Colonic mucosa (tissue), 4 donors: ENCODE measurements around the gene SENP7. TPM values are rescaled to one million over a fixed set of nuclear protein-coding genes. Genes with fewer than 3 reads are reported as not detected.

Experiments
- DNase-seq: peaks from one replicate; pipeline ENCODE4 v3.0.0-alpha.2; 2020
- H3K27ac ChIP-seq: fragments of 200-600 bp; one replicate; pipeline ENCODE4 v1.8.0; 2021
- H3K27me3 ChIP-seq: fragments of 200-600 bp; one replicate; pipeline ENCODE4 v1.8.0; 2021
- H3K36me3 ChIP-seq: fragments of 200-600 bp; one replicate; pipeline ENCODE4 v1.8.0; 2021
- H3K4me1 ChIP-seq: fragments of 200-600 bp; one replicate; pipeline ENCODE4 v1.8.0; 2021; ENCODE audit warnings: mild to moderate bottlenecking
- H3K4me3 ChIP-seq: fragments of 200-600 bp; one replicate; pipeline ENCODE4 v1.8.0; 2021
- H3K9ac ChIP-seq, 2 donors: one replicate each; pipeline ENCODE4 v1.7.0; 2013; ENCODE audit warnings: control low read depth in 2 of 2, low read depth in 2 of 2, low read length in 2 of 2
- H3K9me3 ChIP-seq: fragments of 200-600 bp; one replicate; pipeline ENCODE4 v1.8.0; 2021
- intact Hi-C: fragments of 100-400 bp; cut with DNase I; formaldehyde crosslinking; loops from one replicate; pipeline ENCODE4 v1.14.1; 2022
- total RNA-seq, 2 donors: library from RNA; stranded (reverse); fragmentation: NEBNext Ultra II Directional in 1 of 2; extraction: Animal tissue kit (Norgen Biotek cat#: 25700) in 1 of 2; gene quantifications; one replicate each; pipeline ENCODE4 v1.2.1, GENCODE V29; 2021
- TF ChIP-seq, protein P1 (sequence below): fragments of 200-600 bp; IDR thresholded peaks from one replicate; pipeline ENCODE4 v1.8.0; 2022; ENCODE audit warnings: antibody characterized with exemption, mild to moderate bottlenecking
- donor health status: healthy.
- donor health status: DM: no; HTN: no; CAD: no.
- donor health status: DM: no; HTN: no; CAD: no.

Gene SENP7
- total RNA-seq, 2 donors from 2014 or later, result 5.6 to 8.6 TPM

DNA sequence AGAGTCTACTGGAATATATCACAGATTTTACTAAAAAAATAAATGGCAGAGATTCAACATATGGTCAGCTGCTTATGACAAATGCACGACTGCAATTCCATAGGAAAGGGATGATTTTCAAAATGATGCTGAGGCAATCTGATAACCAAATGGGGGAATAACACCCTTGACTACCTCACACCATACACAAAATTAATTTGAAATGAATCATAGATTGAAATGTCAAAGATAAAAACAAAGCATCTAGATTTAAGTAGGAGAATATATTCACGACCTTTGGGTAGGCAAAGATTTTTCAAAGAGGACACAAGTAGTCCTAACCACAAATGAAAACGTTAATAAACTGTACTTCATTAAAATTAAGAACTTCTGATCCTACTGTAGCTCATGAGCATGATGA, 11.2 kb downstream of the SENP7 start:
- TF ChIP-seq, protein P1, sequence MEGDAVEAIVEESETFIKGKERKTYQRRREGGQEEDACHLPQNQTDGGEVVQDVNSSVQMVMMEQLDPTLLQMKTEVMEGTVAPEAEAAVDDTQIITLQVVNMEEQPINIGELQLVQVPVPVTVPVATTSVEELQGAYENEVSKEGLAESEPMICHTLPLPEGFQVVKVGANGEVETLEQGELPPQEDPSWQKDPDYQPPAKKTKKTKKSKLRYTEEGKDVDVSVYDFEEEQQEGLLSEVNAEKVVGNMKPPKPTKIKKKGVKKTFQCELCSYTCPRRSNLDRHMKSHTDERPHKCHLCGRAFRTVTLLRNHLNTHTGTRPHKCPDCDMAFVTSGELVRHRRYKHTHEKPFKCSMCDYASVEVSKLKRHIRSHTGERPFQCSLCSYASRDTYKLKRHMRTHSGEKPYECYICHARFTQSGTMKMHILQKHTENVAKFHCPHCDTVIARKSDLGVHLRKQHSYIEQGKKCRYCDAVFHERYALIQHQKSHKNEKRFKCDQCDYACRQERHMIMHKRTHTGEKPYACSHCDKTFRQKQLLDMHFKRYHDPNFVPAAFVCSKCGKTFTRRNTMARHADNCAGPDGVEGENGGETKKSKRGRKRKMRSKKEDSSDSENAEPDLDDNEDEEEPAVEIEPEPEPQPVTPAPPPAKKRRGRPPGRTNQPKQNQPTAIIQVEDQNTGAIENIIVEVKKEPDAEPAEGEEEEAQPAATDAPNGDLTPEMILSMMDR, result no peak
- no peaks in the 10 kb centered on the region for H3K9me3 ChIP-seq
- no peaks in the 10 kb centered on the region for H3K27me3 ChIP-seq
- H3K27ac ChIP-seq, result no peak overlapping the region
- no peak overlapping the region for H3K4me3 ChIP-seq
- DNase-seq, result no peak
- intact Hi-C loops, result no loop called here
- no peak overlapping the region for H3K9ac ChIP-seq
- H3K36me3 ChIP-seq, result no peaks in the 10 kb centered on the region
- H3K4me1 ChIP-seq, result no peaks in the 10 kb centered on the region

DNA sequence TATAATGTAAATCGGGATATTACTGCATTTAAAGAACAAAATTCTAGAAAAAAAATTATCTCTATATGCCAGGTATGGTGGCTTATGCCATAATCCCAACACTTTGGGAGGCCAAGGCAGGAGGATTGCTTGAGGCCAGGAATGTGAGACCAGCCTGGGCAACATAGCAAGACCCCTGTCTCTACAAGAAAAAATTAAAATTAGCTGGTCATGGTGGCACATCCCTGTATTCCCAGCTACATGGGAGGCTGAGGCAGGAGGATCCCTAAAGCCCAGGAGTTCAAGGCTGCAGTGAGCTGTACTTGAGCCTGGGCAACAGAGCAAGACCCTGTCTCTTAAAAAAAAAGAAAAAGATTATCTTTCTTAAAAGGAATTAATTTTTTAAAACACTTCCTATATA, 12.8 kb downstream of the SENP7 start:
- Histone ChIP-seq H3K27me3 (no peaks in the 10 kb centered on the region), H3K9me3 (no peaks in the 10 kb centered on the region), H3K27ac (no peak overlapping the region), H3K4me3 (no peak overlapping the region), H3K4me1 (no peaks in the 10 kb centered on the region), H3K36me3 (no peaks in the 10 kb centered on the region), H3K9ac (no peak overlapping the region)
- DNase-seq, result no peak
- TF ChIP-seq, protein P1, result no peak
- intact Hi-C loops, result no loop called here

DNA sequence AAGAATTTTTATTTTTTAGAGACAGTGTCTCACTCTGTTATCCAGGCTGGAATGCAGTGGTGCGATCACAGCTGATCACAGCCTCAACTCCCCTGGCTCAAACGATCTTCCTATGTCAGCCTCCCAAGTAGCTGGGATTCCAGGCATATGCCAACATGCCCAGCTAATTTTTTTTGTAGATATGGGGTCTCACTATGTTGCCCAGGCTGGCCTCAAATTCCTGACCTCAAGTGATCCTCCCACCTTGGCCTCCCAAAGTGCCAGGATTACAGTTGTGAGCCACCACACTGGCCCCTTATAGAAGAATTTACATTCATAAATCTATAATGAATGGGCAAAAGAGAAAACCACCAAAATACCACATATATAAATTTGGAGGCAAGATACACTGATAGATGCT, 15.2 kb downstream of the SENP7 start:
- Histone ChIP-seq H3K27ac (no peak overlapping the region), H3K4me3 (no peak overlapping the region), H3K4me1 (no peaks in the 10 kb centered on the region), H3K36me3 (no peaks in the 10 kb centered on the region), H3K9me3 (no peaks in the 10 kb centered on the region), H3K27me3 (no peaks in the 10 kb centered on the region), H3K9ac (no peak overlapping the region)
- TF ChIP-seq, protein P1, result no peak
- intact Hi-C loops, result no loop called here
- no peak for DNase-seq

DNA sequence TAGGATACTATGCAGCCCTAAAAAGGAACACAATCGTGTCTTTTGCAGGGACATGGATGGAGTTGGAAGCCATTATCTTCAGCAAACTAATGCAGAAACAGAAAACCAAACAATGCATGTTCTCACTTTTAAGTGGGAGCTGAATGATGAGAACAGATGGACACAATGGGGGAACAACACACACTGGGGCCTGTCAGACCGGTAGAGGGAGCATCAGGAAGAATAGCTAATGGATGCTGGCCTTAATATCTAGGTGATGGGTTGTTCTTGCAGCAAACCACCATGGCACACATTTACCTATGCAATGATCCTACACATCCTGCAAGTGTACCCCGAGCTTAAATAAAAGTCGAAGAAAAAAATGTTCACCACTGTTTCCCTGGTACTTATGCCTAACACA, 17.5 kb downstream of the SENP7 start:
- Histone ChIP-seq H3K9me3 (no peaks in the 10 kb centered on the region), H3K27ac (no peak overlapping the region), H3K27me3 (no peaks in the 10 kb centered on the region), H3K9ac (no peak overlapping the region), H3K4me3 (no peak overlapping the region), H3K36me3 (no peaks in the 10 kb centered on the region), H3K4me1 (no peaks in the 10 kb centered on the region)
- TF ChIP-seq, protein P1, result no peak
- intact Hi-C loops, result no loop called here
- DNase-seq, result no peak

DNA sequence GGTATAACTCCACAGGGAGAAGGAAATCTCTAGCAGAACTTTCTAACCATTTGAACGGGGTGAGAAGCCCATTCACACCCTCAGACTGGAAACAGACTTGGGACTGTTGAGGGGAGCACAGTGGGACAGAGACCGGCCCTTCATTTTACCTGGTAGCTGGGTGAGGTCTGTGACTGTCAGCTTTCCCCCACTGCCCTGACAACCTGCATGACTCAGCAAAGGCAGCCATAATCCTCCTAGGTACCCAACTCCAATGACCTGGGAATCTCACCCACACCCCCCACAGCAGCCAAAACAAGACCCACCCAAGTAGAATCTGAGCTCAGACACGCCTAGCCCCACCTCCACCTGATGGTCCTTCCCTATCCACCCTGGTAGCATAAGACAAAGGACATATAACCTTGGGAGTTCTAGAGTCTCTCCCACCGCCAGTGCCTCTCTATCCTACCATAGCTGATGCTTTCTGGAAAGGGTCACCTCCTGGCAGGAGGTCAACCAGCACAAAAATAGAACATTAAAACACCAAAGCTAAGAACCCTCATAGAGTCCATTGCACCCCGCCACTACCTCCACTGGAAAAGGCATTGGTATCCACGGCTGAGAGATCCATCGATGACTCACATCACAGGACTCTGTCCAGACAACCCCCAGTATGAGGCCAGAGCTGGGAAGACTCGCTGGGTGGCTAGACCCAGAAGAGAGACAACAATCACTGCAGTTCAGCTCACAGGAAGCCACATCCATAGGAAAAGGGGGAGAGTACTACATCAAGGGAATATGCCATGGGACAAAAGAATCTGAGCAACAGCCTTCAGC, 28.0 kb downstream of the SENP7 start:
- H3K4me3 ChIP-seq, result no peak overlapping the region
- intact Hi-C loops, result no loop called here
- no peaks in the 10 kb centered on the region for H3K9me3 ChIP-seq
- DNase-seq, result no peak
- H3K36me3 ChIP-seq, result no peaks in the 10 kb centered on the region
- TF ChIP-seq, protein P1, result no peak
- H3K4me1 ChIP-seq, result no peaks in the 10 kb centered on the region
- H3K27ac ChIP-seq, result no peak overlapping the region
- no peak overlapping the region for H3K9ac ChIP-seq
- H3K27me3 ChIP-seq, result no peaks in the 10 kb centered on the region
